Stimulated activated naive CD8-positive, alpha-beta T cell treated with anti-CD3 and anti-CD28 coated beads, Interleukin-15, Interleukin-2, amounts not matched to agents 100 ng/mL and 50 ng/mL, for 24 hours (primary cell): Measurements from ENCODE around the gene SLC5A4.
"Not testable (repeated sequence)": the region's sequence is repeated elsewhere in the genome, so short reads cannot be mapped to it uniquely, and the experiment has no call there.

Experiments
- H3K27ac Mint-ChIP-seq: one replicate; pipeline ENCODE4 v1.8.0; 2021; ENCODE audit warnings: mild to moderate bottlenecking, mixed read lengths
- H3K27me3 Mint-ChIP-seq: one replicate; pipeline ENCODE4 v1.8.0; 2021; ENCODE audit warnings: mixed read lengths
- H3K36me3 Mint-ChIP-seq: one replicate; pipeline ENCODE4 v1.8.0; 2021; ENCODE audit warnings: low read depth, mixed read lengths
- H3K4me1 Mint-ChIP-seq: one replicate; pipeline ENCODE4 v1.8.0; 2021; ENCODE audit warnings: low read depth, mixed read lengths
- H3K4me3 Mint-ChIP-seq: one replicate; pipeline ENCODE4 v1.8.0; 2021; ENCODE audit warnings: mild to moderate bottlenecking, mixed read lengths
- H3K9me3 Mint-ChIP-seq: one replicate; pipeline ENCODE4 v1.8.0; 2021; ENCODE audit warnings: mixed read lengths

SLC5A4 gene

DNA sequence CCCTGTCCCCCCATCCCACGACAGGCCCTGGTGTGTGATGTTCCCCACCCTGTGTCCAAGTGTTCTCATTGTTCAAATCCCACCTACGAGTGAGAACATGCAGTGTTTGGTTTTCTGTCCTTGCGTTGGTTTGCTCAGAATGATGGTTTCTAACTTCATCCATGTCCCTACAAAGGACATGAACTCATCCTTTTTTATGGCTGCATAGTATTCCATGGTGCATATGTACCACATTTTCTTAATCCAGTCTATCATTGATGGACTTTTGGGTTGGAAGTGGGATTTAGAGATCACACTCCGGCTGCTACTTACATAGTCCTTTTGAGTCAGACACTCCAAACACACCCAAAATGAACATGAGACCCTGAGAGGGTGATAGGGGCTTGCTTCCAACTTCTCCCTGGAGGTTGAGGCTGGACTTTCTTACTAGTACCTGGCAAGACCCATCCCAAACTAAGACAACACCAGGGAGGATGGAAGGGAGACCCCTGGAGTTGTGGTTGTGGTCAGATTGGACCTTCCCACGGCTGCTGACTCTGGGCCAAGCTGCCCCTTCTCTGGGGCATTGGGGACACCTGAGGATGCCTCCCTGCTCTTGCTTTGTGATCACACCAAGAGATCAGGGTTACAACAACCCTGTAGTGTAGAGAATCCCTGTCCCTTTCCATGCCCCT lies 57.5 kb downstream of the SLC5A4 start:
- H3K27ac Mint-ChIP-seq, result not testable (repeated sequence)

DNA sequence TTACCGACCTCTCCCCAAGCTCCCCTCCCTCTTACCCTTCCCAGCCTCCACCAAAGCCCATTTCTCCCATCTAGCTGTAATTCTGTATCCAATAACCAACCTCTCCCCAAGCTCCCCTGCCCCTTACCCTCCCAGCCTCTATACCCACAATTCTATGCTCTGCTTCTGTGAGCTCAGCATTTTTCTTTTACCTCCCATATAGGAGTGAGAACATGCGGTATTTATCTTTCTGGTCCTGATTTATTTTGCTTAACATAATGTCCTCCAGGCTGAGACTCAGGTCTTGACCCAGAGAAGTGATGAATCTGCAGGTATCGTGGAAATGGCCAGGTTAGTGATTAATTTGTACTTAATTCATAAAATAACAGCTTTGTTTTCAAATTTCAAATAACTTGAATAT lies 59.2 kb downstream of the SLC5A4 start:
- not testable (repeated sequence) for H3K27ac Mint-ChIP-seq, H3K36me3 Mint-ChIP-seq, H3K9me3 Mint-ChIP-seq, H3K4me3 Mint-ChIP-seq, H3K27me3 Mint-ChIP-seq, H3K4me1 Mint-ChIP-seq

More for the DNA sequence above, 57.5 kb downstream of the SLC5A4 start:
- not testable (repeated sequence) for H3K9me3 Mint-ChIP-seq, H3K4me3 Mint-ChIP-seq, H3K27me3 Mint-ChIP-seq, H3K36me3 Mint-ChIP-seq, H3K4me1 Mint-ChIP-seq

DNA sequence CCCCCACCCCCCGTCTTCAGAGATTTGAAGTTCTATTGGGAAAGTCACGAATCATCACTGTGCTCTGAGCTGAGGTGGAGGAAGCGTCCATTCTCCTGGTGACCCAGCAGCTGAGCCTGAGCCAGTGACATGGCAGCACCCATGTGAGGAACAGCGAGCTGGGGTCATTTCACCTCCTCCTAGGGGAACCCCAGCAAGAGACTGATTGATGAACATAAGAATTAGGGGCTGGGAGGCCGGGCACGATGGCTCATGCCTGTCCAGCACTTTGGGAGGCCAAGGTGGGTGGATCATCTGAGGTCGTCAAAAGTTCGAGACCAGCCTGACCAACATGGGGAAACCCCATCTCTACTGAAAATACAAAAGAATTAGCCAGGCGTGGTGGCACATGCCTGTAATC lies 61.8 kb downstream of the SLC5A4 start:
- not testable (repeated sequence) for H3K4me1 Mint-ChIP-seq, H3K36me3 Mint-ChIP-seq, H3K27me3 Mint-ChIP-seq, H3K27ac Mint-ChIP-seq, H3K4me3 Mint-ChIP-seq, H3K9me3 Mint-ChIP-seq

DNA sequence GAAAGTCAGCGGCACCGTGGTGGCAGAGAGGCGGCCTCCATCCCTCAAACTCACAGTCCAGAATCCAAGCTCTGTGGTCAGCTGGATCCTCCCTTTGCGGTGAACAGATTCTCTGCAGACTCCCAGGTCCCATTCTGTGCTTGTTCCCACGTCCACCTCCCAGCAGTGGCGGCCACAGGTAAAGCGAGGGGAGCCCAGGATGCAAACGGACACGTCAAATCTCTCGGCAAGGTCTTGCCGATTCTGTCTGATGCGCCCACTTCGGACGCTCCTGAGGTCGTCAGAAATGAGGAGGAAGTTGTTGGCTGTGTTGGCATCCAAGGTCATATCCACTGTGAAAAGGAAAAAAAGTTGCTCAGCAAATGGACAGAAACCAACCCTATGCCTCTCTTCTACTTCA lies 64.1 kb downstream of the SLC5A4 start:
- not testable (repeated sequence) for H3K4me1 Mint-ChIP-seq, H3K36me3 Mint-ChIP-seq, H3K9me3 Mint-ChIP-seq, H3K4me3 Mint-ChIP-seq, H3K27ac Mint-ChIP-seq, H3K27me3 Mint-ChIP-seq

DNA sequence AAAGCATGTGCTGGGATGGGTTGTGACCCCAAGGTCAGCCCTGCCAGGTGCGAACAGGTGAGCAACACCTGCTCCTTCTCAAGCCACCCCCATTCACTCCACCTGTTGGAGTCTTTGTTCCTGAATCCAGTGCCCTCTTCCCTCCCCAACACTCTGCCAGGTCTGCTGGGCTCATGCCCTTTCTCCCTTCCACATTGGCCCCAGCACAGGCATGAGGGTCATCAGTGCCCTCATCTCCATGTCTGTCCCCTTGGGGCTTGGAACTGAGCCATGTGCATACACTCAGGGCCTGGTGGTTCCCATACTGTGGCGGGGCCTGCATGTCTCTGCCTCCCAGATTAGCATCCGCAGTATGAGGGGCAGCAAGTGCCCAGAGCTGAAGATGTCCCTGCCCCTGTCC lies 69.3 kb downstream of the SLC5A4 start:
- Mint-ChIP-seq H3K36me3 (no peaks in the 10 kb centered on the region), H3K27ac (no peak overlapping the region), H3K4me3 (no peak overlapping the region), H3K9me3 (no peaks in the 10 kb centered on the region), H3K4me1 (no peaks in the 10 kb centered on the region), H3K27me3 (peaks cover 11% of the 10 kb centered on the region)

DNA sequence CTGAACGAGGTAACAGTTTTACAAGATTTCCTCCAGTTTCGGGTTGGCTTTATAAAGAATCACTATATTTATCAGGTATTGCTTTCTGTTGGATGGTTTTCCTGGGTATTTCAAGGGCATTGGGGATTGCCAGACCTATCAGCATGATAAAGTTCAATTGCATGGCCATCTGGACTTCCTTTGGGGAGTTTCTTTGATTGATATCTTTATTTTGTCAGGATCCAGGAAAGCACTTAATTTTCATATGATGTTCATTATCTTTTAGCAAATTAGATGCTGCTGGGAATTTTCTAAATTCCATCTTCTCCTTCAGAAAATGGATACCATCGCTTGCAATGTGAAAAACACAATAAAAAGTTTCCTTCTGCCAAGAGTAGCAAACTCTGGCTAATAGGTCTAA lies 71.5 kb downstream of the SLC5A4 start:
- Mint-ChIP-seq H3K36me3 (no peaks in the 10 kb centered on the region), H3K4me3 (no peak overlapping the region), H3K27ac (no peak overlapping the region), H3K4me1 (no peaks in the 10 kb centered on the region), H3K9me3 (no peaks in the 10 kb centered on the region), H3K27me3 (peaks cover 13% of the 10 kb centered on the region)

DNA sequence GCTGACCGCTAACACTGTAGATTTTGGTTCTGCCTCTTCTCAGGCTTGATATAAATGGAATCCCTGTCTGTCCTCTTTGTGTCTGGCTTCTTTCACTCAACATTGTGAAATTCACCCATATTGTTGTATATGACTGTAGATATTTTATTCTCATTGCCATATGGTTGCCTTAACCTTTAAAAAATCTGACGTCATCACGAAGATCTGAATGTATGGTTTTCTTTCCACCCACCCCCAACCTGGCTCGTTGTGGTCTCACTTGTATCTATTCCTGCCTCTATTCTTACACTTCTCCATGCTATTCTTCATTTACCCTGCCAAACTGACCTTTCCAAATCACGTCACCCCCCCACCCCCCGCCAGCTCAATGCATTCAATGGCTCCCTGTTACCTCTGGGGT lies 74.1 kb downstream of the SLC5A4 start:
- Mint-ChIP-seq H3K27ac (no peak overlapping the region), H3K9me3 (no peaks in the 10 kb centered on the region), H3K36me3 (no peaks in the 10 kb centered on the region), H3K4me3 (no peak overlapping the region), H3K27me3 (peaks cover 29% of the 10 kb centered on the region), H3K4me1 (no peaks in the 10 kb centered on the region)

DNA sequence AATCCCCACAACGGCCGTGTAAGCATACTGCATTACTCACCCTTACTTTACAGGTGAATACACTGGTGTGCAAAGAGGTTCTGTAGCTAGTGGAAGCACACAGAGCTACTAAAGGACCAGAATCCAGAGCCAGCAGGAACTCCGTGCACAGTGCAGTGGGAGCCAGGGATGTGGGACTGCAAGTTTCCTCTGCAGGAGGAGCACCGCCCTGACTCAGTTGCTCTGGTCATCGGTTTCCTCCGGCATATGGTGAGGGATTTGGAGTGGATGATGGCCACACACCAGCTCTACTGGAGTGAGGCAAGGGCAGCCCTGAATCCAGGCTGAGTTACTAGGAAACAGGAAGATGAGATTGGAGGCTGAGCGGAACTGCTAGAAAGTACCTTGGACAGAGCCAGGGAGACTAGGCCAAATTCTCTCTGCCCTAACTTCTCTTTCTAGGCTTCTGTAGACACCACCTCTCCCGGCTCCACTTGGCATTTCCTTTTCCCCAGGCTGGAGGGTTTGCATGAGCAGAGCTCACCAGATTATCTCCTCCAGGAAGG lies 77.9 kb downstream of the SLC5A4 start:
- Mint-ChIP-seq H3K4me3 (no peak overlapping the region), H3K9me3 (no peaks in the 10 kb centered on the region), H3K27me3 (peaks cover 31% of the 10 kb centered on the region)

DNA sequence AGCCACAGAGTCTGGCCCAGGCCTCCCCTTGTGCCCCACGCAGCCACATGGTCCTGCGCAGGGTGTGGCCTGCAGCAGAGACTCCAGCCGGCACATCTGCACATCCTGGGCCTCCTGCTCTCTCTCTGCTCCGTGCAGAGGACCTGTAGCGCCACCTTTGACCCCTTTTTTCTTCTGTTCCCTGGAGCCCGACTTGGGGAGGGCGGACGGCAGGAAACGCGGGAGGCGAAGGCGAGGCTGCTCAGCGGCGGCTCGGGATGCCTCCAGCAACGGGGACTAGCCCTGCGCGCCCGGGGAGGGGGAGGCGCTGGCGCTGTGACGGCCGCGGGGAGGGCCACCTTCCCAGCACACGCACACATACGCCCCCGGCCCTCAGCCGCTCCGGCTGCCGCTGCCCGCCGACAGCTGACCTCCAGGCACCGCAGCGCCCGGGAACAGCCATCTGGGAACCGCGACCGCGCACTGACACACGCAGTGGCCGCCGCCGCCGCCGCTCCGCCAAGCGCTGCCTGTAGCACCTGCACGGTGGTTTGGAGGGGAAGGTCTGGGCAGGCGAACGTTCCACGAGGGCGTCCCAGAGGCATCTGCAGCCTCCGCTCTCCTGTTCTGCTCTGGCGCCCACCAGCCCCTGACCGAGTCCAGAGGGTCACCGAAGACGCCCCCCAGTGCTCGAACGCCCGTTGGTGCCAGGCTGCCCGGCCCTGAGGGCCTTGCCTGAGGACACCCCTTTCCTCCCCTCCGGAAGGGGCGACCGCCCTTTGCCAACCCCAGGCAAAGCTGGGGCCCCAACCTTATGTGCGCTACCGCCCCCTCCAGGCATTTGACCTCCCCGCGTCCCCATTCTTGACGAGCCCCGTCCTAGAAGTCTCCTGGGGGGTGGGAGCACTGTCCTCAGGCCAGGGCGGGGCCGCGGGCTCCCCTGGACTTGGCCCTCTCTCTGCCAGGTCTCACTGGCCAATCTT lies 79.2 kb downstream of the SLC5A4 start:
- Mint-ChIP-seq H3K4me3 (no peak overlapping the region), H3K36me3 (no peaks in the 10 kb centered on the region), H3K27ac (no peak overlapping the region), H3K9me3 (no peaks in the 10 kb centered on the region), H3K27me3 (peaks cover 31% of the 10 kb centered on the region), H3K4me1 (no peaks in the 10 kb centered on the region)

More for the DNA sequence above, 77.9 kb downstream of the SLC5A4 start:
- H3K4me1 Mint-ChIP-seq, result no peaks in the 10 kb centered on the region
- H3K36me3 Mint-ChIP-seq, result no peaks in the 10 kb centered on the region
- no peak overlapping the region for H3K27ac Mint-ChIP-seq

DNA sequence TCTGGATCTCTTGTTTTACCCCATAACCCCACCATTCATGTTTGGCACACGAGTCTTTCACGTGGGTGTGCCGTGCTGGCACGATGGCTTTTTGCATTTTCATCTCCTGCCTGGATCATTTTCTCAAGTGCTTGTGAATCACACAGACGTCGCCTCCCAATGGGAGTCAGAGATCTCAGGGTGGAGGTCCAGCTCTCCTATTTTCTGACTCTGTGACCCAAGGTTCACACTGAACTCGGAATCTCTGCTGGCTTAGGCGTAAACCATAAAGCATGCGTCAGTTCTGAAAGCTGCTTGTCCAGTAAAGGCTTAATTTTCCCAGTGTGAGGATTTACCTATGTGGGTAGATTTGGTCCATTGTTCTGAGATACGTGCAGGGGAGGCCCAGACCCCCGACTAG lies 80.0 kb downstream of the SLC5A4 start:
- H3K36me3 Mint-ChIP-seq, result no peaks in the 10 kb centered on the region
- H3K4me3 Mint-ChIP-seq, result no peak overlapping the region
- no peak overlapping the region for H3K27ac Mint-ChIP-seq
- peaks cover 31% of the 10 kb centered on the region for H3K27me3 Mint-ChIP-seq
- no peaks in the 10 kb centered on the region for H3K9me3 Mint-ChIP-seq
- no peaks in the 10 kb centered on the region for H3K4me1 Mint-ChIP-seq
